H1 (cell line): ENCODE data around the gene ADGRB3.

Source experiments
- CHD2 ChIP-seq: IDR thresholded peaks from 2 replicates; pipeline ENCODE4 v1.6.1; 2012; ENCODE audit warnings: low read length, improper control_type of control experiment
- CREB1 ChIP-seq: IDR thresholded peaks from 2 replicates; pipeline ENCODE4 v1.6.1; 2012; ENCODE audit warnings: inconsistent platforms
- EZH2 ChIP-seq: fragments of 200-600 bp; sonication (generic); IDR thresholded peaks from 2 replicates; pipeline ENCODE4 v1.7.1; 2012; ENCODE audit warnings: low read depth, mild to moderate bottlenecking, moderate library complexity, low read length, inconsistent platforms; ENCODE audit not compliant: severe bottlenecking
- JUND ChIP-seq: IDR thresholded peaks from 2 replicates; pipeline ENCODE4 v1.6.1; 2011; ENCODE audit warnings: mild to moderate bottlenecking, improper control_type of control experiment, low read length
- MAFK ChIP-seq: IDR thresholded peaks from 2 replicates; pipeline ENCODE4 v1.6.1; 2012; ENCODE audit warnings: low read depth, mild to moderate bottlenecking, improper control_type of control experiment, low read length
- POLR2A ChIP-seq, 2 experiments: IDR thresholded peaks; 1 replicate in 1 of 2; 2 replicates in 1 of 2; pipeline ENCODE4 v1.6.1; 2011; ENCODE audit warnings: low read depth in 2 of 2, low read length in 2 of 2, mild to moderate bottlenecking in 2 of 2; ENCODE audit errors: control extremely low read depth in 1 of 2
- POLR2AphosphoS5 ChIP-seq: IDR thresholded peaks from 2 replicates; pipeline ENCODE4 v1.6.1; 2011; ENCODE audit warnings: low read depth, low read length
- POU5F1 ChIP-seq: IDR thresholded peaks from 2 replicates; pipeline ENCODE4 v1.6.1; 2011; ENCODE audit warnings: low read depth, mild to moderate bottlenecking, low read length, moderate library complexity
- RAD21 ChIP-seq, 2 experiments: IDR thresholded peaks in 1 of 2; conservative IDR thresholded peaks in 1 of 2; 2 replicates each; pipeline ENCODE4 v1.6.1; 2011; ENCODE audit warnings: low read depth in 2 of 2, low read length in 2 of 2, improper control_type of control experiment in 1 of 2, inconsistent platforms in 1 of 2, mild to moderate bottlenecking in 1 of 2, moderate library complexity in 1 of 2
- TF ChIP-seq, protein P1 (sequence below), 3 experiments: IDR thresholded peaks; 1 replicate in 2 of 3; 2 replicates in 1 of 3; pipeline versions ENCODE4 v1.5.1 to v1.6.1; 2011; ENCODE audit warnings: low read length in 3 of 3, mild to moderate bottlenecking in 3 of 3, inconsistent platforms in 2 of 3, low read depth in 1 of 3, moderate library complexity in 1 of 3; ENCODE audit not compliant: insufficient read depth in 1 of 3; ENCODE audit errors: control extremely low read depth in 1 of 3

DNA sequence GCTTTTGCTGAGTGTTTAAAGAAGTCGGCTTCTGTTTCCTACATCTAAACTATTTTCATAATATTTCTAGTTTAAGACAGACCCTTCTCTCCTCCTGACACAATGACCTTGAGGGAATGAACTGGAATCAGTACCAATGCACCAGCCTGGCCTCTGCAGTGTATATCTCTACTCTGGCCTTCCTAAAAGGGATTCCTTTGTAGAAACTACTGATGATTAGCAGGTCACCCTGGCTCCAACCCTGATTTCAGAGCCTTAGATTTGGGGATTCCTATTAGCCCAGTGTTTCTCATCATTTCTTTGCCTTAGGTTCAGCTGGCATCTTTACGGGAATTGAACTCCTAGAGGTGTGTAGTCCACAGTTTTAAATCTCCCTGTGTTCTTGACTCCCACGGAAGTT lies 75.4 kb downstream of the ADGRB3 start:
- TF ChIP-seq MAFK (no peak), JUND (no peak), EZH2 (no peak), POLR2A (IDR thresholded peaks at IDR 0.05; ENCODE audit: control extremely low read depth in 1 of 2, low read depth in 2 of 2, low read length in 2 of 2) (no peak), RAD21 (IDR thresholded peaks at IDR 0.05 in 1 of 2, conservative IDR thresholded peaks at IDR 0.05 in 1 of 2; ENCODE audit: low read depth in 2 of 2, low read length in 2 of 2) (no peak), POLR2AphosphoS5 (no peak), CHD2 (no peak), CREB1 (no peak), POU5F1 (no peak)
- TF ChIP-seq, protein P1, sequence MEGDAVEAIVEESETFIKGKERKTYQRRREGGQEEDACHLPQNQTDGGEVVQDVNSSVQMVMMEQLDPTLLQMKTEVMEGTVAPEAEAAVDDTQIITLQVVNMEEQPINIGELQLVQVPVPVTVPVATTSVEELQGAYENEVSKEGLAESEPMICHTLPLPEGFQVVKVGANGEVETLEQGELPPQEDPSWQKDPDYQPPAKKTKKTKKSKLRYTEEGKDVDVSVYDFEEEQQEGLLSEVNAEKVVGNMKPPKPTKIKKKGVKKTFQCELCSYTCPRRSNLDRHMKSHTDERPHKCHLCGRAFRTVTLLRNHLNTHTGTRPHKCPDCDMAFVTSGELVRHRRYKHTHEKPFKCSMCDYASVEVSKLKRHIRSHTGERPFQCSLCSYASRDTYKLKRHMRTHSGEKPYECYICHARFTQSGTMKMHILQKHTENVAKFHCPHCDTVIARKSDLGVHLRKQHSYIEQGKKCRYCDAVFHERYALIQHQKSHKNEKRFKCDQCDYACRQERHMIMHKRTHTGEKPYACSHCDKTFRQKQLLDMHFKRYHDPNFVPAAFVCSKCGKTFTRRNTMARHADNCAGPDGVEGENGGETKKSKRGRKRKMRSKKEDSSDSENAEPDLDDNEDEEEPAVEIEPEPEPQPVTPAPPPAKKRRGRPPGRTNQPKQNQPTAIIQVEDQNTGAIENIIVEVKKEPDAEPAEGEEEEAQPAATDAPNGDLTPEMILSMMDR (IDR thresholded peaks at IDR 0.05; ENCODE audit: control extremely low read depth in 1 of 3, insufficient read depth in 1 of 3, low read depth in 1 of 3, low read length in 3 of 3), result no peak
